ENCODE data around the gene EYA2.

The EYA2 gene

DNA sequence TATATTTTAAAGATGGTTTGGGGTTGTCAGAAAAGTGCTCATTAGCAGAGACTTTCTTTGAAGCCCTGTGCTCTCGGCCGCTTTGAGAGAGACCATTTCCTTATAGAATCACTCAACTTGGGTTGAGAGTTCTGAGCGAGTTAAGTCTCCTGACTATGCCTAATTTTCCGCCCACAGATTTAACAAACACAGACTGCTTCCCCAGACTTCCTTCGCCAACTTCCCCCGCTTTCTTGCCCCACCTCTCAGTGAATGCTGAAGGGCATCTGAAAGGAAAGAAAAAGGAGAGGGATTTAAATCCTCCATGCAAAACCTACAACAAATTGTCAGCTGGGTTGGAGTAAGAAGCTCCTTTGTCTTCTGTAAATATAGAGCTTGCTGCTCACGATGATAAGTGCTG lies 224.0 kb downstream of the EYA2 start:
- H3K27me3 ChIP-seq (ENCODE audit: insufficient read depth, low read length) = no peaks in the 10 kb centered on the region
- H3K9me3 ChIP-seq (ENCODE audit: insufficient read depth, low read depth, low read length) = no peaks in the 10 kb centered on the region
- H3K36me3 ChIP-seq (ENCODE audit: insufficient read depth, low read length) = no peaks in the 10 kb centered on the region
- 52% methylated on average over 5 of the region's 7 CpGs for WGBS
- H3K4me3 ChIP-seq (ENCODE audit: low read length) = no peak overlapping the region
- no peak overlapping the region for H3K9ac ChIP-seq (ENCODE audit: low read depth, low read length)
- no peak overlapping the region for H3K27ac ChIP-seq (ENCODE audit: low read depth, low read length)
- peaks cover 17% of the 10 kb centered on the region for H3K4me1 ChIP-seq (ENCODE audit: insufficient read depth, low read length)

DNA sequence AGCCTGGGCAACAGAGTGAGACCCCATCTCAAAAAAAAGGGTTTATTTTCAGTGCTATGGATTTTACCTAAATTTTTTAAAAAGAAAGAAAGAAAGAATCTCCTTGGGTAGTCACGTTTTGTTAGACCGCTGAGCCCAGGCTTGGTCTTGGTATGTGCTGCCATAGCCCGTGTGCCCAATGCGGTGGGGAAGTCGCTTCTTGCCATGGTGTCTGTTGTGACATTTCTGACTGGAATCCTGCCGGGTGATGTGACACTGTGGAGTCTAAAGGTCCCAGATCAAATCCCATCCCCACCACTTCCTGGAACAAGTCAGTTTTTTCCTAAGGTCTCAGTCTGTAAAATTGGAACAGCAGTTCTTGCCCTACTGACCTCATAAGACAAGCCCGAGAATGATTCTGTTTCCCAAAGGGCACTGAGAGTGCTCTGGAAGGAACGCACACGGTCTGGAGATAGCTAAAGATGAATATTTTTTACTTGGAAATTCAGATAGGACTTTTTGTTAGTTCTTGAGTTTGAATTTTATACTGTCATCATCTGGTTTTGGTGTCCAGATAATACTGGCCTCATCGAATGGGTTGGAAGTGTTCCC lies 225.8 kb downstream of the EYA2 start:
- no peaks in the 10 kb centered on the region for H3K36me3 ChIP-seq (ENCODE audit: insufficient read depth, low read length)
- H3K4me1 ChIP-seq (ENCODE audit: insufficient read depth, low read length) = peaks cover 18% of the 10 kb centered on the region
- no peak overlapping the region for H3K4me3 ChIP-seq (ENCODE audit: low read length)
- no peaks in the 10 kb centered on the region for H3K9me3 ChIP-seq (ENCODE audit: insufficient read depth, low read depth, low read length)
- H3K27me3 ChIP-seq (ENCODE audit: insufficient read depth, low read length) = no peaks in the 10 kb centered on the region
- WGBS = 94% methylated on average over 10 of the region's 10 CpGs
- no peak overlapping the region for H3K9ac ChIP-seq (ENCODE audit: low read depth, low read length)
- H3K27ac ChIP-seq (ENCODE audit: low read depth, low read length) = no peak overlapping the region

DNA sequence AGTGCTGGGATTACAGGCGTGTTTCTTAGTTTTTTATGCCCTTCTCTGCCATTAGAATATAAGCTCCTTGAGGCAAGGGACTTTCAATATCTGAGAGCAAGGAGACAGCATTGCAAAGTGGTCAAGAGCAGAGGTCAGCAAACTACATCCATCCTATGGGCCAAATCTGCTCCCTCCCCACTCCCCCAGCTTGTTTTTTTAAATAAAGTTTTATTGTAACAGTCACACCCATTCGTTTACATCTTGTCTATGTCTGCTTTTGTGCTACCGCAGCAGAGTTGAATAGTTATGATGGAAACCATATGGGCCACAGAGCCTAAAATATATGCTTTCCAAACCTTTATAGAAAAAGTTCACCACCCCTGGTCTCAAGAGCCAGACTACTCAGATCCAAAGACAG lies 227.9 kb downstream of the EYA2 start:
- H3K36me3 ChIP-seq (ENCODE audit: insufficient read depth, low read length) = no peaks in the 10 kb centered on the region
- H3K9ac ChIP-seq (ENCODE audit: low read depth, low read length) = no peak overlapping the region
- 64% methylated on average over 2 of the region's 3 CpGs for WGBS

DNA sequence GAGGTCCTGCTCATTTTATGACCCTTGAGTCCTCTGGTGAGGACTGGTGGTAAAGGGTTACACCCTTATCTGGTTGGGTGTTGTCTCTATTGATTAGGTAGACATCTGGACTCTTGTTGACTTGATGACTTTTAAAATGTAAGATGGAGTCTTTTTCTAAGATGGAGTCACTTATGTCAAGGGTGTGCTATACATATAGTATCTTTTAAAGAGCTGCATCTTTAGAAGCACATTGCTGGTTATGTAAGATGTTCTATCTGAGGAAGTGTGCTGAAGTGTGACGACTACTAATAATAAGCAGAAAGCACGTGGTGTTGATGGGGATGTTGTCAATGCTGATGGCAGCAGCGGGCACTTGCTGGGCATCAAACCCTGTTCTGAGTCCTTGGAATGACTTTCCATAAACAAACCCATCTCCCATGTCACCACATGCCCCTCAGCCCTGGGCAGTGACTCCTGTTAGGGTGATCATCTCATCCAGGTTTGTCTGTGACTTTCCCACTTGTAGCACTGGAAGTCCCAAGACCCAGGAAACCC lies 229.6 kb downstream of the EYA2 start:
- H3K4me1 ChIP-seq (ENCODE audit: insufficient read depth, low read length) = peaks cover 10% of the 10 kb centered on the region
- H3K36me3 ChIP-seq (ENCODE audit: insufficient read depth, low read length) = no peaks in the 10 kb centered on the region
- no peak overlapping the region for H3K27ac ChIP-seq (ENCODE audit: low read depth, low read length)
- H3K4me3 ChIP-seq (ENCODE audit: low read length) = no peak overlapping the region
- H3K9ac ChIP-seq (ENCODE audit: low read depth, low read length) = no peak overlapping the region
- H3K27me3 ChIP-seq (ENCODE audit: insufficient read depth, low read length) = no peaks in the 10 kb centered on the region
- H3K9me3 ChIP-seq (ENCODE audit: insufficient read depth, low read depth, low read length) = no peaks in the 10 kb centered on the region
- WGBS = 64% methylated on average over 3 of the region's 3 CpGs

More for the DNA sequence above, 227.9 kb downstream of the EYA2 start:
- Histone ChIP-seq H3K27ac (ENCODE audit: low read depth, low read length) (no peak overlapping the region), H3K4me3 (ENCODE audit: low read length) (no peak overlapping the region), H3K9me3 (ENCODE audit: insufficient read depth, low read depth, low read length) (no peaks in the 10 kb centered on the region), H3K4me1 (ENCODE audit: insufficient read depth, low read length) (peaks cover 26% of the 10 kb centered on the region), H3K27me3 (ENCODE audit: insufficient read depth, low read length) (no peaks in the 10 kb centered on the region)

DNA sequence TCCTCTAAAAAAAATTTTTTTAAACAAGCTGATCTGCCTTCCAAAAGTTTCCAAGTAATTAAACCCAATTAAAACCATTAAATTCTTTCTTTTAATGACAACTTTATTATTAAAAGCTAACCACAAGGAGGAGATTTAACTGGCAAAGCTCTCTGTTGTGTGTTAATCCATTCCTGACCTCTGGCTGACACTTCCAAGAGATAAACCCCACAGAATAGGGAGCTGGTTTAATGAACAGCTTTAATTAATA lies 230.8 kb downstream of the EYA2 start:
- Histone ChIP-seq H3K36me3 (ENCODE audit: insufficient read depth, low read length) (no peaks in the 10 kb centered on the region), H3K4me3 (ENCODE audit: low read length) (no peak overlapping the region), H3K27ac (ENCODE audit: low read depth, low read length) (no peak overlapping the region), H3K27me3 (ENCODE audit: insufficient read depth, low read length) (no peaks in the 10 kb centered on the region), H3K9me3 (ENCODE audit: insufficient read depth, low read depth, low read length) (no peaks in the 10 kb centered on the region), H3K4me1 (ENCODE audit: insufficient read depth, low read length) (peaks cover 10% of the 10 kb centered on the region), H3K9ac (ENCODE audit: low read depth, low read length) (no peak overlapping the region)

DNA sequence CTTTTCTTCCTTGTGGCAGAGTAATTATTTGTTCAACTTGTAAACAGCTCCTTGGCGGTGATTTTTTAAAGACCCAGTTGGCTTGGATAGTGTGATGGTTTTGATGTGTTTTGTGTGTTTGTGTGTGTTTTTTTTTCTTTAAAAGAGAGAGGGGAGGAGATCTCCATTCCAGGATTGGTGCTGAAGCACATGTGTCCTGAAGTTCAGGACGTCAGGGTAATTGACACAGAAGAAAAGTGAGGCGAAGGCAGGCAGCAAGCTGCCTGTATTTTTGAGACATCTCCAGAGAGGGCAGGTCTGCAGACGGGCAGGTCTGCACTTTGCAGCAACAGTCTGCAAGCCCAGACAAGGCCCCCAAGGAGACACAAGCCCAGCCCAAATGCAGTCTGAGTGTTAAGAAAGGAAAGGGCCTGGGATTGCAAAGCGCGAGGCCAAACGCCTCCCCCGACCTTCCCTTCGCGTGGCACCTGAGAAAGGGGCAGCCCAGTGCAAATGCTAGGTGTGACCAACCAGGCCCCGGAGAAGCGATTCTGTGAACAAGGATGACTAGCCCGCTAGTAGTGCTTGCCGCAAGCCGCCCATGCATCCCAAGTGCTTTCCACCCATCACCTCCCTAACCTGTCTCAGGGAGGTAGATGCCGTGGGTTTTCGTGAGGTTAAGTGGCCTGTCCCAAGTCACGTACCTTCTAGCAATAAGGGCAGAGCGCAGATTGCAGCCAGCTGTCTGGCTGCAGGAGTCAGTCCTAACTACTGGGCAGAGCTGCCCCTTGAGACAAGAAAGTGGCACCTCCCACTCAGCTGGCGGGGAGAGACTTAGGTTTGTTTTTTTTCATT lies 231.3 kb downstream of the EYA2 start:
- Histone ChIP-seq H3K36me3 (ENCODE audit: insufficient read depth, low read length) (no peaks in the 10 kb centered on the region), H3K4me1 (ENCODE audit: insufficient read depth, low read length) (peaks cover 10% of the 10 kb centered on the region), H3K27me3 (ENCODE audit: insufficient read depth, low read length) (no peaks in the 10 kb centered on the region), H3K27ac (ENCODE audit: low read depth, low read length) (no peak overlapping the region), H3K9ac (ENCODE audit: low read depth, low read length) (no peak overlapping the region), H3K4me3 (ENCODE audit: low read length) (no peak overlapping the region), H3K9me3 (ENCODE audit: insufficient read depth, low read depth, low read length) (no peaks in the 10 kb centered on the region)
- 83% methylated on average over 20 of the region's 20 CpGs for WGBS

DNA sequence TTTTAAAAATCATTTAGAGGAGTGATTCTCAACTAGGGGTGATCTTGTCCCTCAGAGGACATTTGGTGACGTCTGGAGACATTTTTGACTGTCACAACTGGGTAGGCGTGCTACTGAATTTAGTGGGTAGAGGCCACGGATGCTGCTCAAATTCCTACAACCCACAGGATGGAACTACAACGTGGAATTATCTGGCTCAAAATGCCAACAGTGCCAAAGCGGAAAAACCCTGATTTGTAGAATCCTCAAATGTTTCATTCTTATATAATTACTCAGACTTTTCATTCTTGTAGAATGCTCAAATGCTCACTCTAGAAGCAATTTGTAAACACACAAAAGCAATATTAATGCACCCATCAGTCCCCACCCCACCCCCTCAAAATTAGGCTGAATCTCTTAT lies 232.1 kb downstream of the EYA2 start:
- 91% methylated on average over 5 of the region's 5 CpGs for WGBS
- no peaks in the 10 kb centered on the region for H3K9me3 ChIP-seq (ENCODE audit: insufficient read depth, low read depth, low read length)

DNA sequence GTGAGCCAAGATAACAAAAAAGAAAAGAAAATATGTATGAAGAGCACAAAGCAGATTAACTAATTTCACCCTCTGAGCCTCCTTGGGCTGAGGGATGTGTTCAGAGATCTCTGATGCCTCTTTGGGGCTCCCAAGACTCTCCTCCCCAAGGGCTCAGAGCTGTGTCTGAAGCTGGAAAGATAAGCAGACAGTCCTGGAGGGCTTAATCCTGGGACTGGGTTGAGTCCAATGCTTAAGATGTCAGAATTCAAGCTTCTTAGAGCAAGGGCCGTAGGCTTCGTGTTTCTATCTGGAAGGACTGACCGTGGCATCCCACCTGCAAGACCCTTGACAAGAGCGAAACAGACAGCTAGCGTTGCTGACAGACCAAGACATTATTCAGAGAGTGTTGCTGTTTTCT lies 232.9 kb downstream of the EYA2 start:
- Histone ChIP-seq H3K9ac (ENCODE audit: low read depth, low read length) (no peak overlapping the region), H3K4me1 (ENCODE audit: insufficient read depth, low read length) (peaks cover 10% of the 10 kb centered on the region), H3K36me3 (ENCODE audit: insufficient read depth, low read length) (no peaks in the 10 kb centered on the region), H3K9me3 (ENCODE audit: insufficient read depth, low read depth, low read length) (no peaks in the 10 kb centered on the region), H3K4me3 (ENCODE audit: low read length) (no peak overlapping the region), H3K27me3 (ENCODE audit: insufficient read depth, low read length) (no peaks in the 10 kb centered on the region), H3K27ac (ENCODE audit: low read depth, low read length) (no peak overlapping the region)
- WGBS = 94% methylated on average over 5 of the region's 5 CpGs

More for the DNA sequence above, 232.1 kb downstream of the EYA2 start:
- no peak overlapping the region for H3K9ac ChIP-seq (ENCODE audit: low read depth, low read length)
- peaks cover 10% of the 10 kb centered on the region for H3K4me1 ChIP-seq (ENCODE audit: insufficient read depth, low read length)
- no peaks in the 10 kb centered on the region for H3K27me3 ChIP-seq (ENCODE audit: insufficient read depth, low read length)
- no peak overlapping the region for H3K27ac ChIP-seq (ENCODE audit: low read depth, low read length)
- H3K36me3 ChIP-seq (ENCODE audit: insufficient read depth, low read length) = no peaks in the 10 kb centered on the region
- no peak overlapping the region for H3K4me3 ChIP-seq (ENCODE audit: low read length)

DNA sequence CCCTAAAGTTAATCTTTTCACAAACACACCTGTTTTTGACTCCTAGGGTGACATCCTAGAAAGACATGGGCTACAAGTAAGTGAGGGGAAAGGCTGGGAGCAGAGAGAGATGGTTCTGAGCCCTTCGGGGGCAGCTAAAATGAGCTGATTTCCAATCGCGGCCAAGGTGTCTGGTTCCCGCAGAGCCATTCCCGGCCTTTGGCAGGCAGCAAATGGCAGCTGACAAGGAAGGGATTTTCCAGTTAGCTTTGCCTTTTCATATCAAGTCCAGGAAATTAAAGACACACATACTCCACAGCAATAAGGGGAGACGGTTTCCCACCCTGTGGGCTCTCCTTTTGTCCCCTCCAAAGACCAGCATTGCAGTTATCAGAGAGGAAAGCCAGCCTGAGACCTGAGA lies 233.4 kb downstream of the EYA2 start:
- H3K9ac ChIP-seq (ENCODE audit: low read depth, low read length) = no peak overlapping the region
- WGBS = 74% methylated on average over 6 of the region's 6 CpGs
- H3K36me3 ChIP-seq (ENCODE audit: insufficient read depth, low read length) = no peaks in the 10 kb centered on the region
- H3K9me3 ChIP-seq (ENCODE audit: insufficient read depth, low read depth, low read length) = no peaks in the 10 kb centered on the region
- H3K27ac ChIP-seq (ENCODE audit: low read depth, low read length) = no peak overlapping the region
- H3K4me3 ChIP-seq (ENCODE audit: low read length) = no peak overlapping the region
- no peaks in the 10 kb centered on the region for H3K27me3 ChIP-seq (ENCODE audit: insufficient read depth, low read length)
- peaks cover 10% of the 10 kb centered on the region for H3K4me1 ChIP-seq (ENCODE audit: insufficient read depth, low read length)

DNA sequence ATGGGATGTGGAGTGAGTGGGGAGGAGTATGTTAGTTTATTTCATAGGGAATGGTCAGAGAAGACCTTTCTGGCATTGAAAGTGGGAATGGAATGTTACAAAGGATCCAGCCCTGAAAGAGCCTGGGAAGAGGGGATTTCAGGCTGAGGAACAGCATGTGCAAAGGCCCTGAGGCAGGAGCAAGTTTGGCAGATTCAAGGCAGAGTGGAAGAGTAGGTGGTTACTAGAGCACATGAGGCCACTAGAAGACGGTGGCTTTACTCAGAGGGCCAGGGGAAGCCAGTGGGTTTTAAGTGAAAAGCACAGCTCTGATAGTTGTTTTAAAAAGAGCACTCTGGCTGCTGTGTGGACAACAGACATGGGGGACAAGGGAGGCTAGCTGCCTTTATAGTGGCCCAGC lies 234.7 kb downstream of the EYA2 start:
- Histone ChIP-seq H3K9me3 (ENCODE audit: insufficient read depth, low read depth, low read length) (no peaks in the 10 kb centered on the region), H3K27ac (ENCODE audit: low read depth, low read length) (no peak overlapping the region), H3K27me3 (ENCODE audit: insufficient read depth, low read length) (no peaks in the 10 kb centered on the region), H3K4me3 (ENCODE audit: low read length) (no peak overlapping the region), H3K4me1 (ENCODE audit: insufficient read depth, low read length) (peaks cover 10% of the 10 kb centered on the region), H3K36me3 (ENCODE audit: insufficient read depth, low read length) (no peaks in the 10 kb centered on the region), H3K9ac (ENCODE audit: low read depth, low read length) (no peak overlapping the region)
- WGBS = 96% methylated on average over 1 of the region's 1 CpG

DNA sequence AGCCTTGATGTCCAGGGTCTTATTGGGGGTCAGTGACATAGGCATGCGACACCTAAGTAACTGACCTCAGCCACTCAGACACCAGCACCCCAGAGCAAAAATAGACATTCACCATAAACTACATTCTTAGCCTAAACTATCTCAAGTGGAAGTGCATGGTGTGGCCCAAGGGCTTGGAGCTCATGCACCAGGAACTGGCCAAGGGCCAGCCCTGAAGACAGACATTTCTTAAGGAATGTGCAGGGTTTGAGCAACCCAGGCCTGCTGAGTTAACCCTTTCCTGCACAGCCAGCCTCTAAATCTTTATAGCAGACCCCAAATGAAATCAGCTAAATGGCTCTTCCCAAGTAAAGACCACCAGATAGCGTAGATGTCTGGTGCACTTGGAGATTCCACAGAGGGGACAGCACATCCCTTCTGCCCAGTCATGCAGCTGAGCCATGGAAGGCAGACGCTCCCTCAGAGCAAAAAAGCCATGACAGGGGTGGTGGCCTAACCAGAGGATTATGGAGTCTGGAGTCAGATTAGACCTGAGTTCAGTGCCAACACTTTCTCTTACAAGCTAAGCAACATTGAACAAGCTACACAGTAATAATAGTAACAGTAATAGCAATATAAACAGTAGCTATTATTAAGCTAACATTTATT lies 239.3 kb downstream of the EYA2 start:
- Histone ChIP-seq H3K9ac (ENCODE audit: low read depth, low read length) (no peak overlapping the region), H3K27ac (ENCODE audit: low read depth, low read length) (no peak overlapping the region), H3K36me3 (ENCODE audit: insufficient read depth, low read length) (no peaks in the 10 kb centered on the region), H3K4me1 (ENCODE audit: insufficient read depth, low read length) (peaks cover 5% of the 10 kb centered on the region; the same call in 1 of the 2 replicates), H3K27me3 (ENCODE audit: insufficient read depth, low read length) (no peaks in the 10 kb centered on the region), H3K4me3 (ENCODE audit: low read length) (no peak overlapping the region), H3K9me3 (ENCODE audit: insufficient read depth, low read depth, low read length) (no peaks in the 10 kb centered on the region)
- WGBS = 93% methylated on average over 3 of the region's 3 CpGs

All from HUES64 (cell line).